Lower leg skin (tissue), 4 donors: ENCODE results near the gene CHD6. TPM values are rescaled to one million over a fixed set of nuclear protein-coding genes. Genes with fewer than 3 reads are reported as not detected.

Experiments
- DNase-seq, 2 donors: peaks; one replicate each; pipeline ENCODE4 v3.0.0-alpha.2; 2019; ENCODE audit warnings: low spot score in 2 of 2
- H3K4me3 ChIP-seq: fragments of 200-600 bp; sonication (generic); 2 replicates; pipeline ENCODE4 v1.5.1; 2017; ENCODE audit warnings: mild to moderate bottlenecking, low read depth; ENCODE audit not compliant: poor library complexity, severe bottlenecking
- CTCF ChIP-seq, 3 donors: fragments of 450-650 bp; IDR thresholded peaks; one replicate each; pipeline ENCODE4 v1.5.1; 2016; ENCODE audit warnings: antibody characterized with exemption in 3 of 3, mild to moderate bottlenecking in 3 of 3, moderate library complexity in 2 of 3
- POLR2A ChIP-seq, 2 donors: fragments of 450-650 bp; IDR thresholded peaks; one replicate each; pipeline ENCODE4 v1.6.1; 2016 to 2017; ENCODE audit warnings: antibody characterized with exemption in 2 of 2, mild to moderate bottlenecking in 1 of 2, moderate library complexity in 1 of 2
- WGBS, 2 donors: methylation state at CpG; one replicate each; pipeline ENCODE4 v1.1.5; 2018; 5-methylcytosine and 5-hydroxymethylcytosine counted together
- intact Hi-C: fragments of 100-400 bp; cut with DNase I; formaldehyde crosslinking; loops from one replicate; pipeline ENCODE4 v1.15.0; 2023; ENCODE audit warnings: low total_unique reads
- total RNA-seq, 4 donors: library from RNA; depleted of rRNA; stranded (reverse); fragments of >200 nt; gene quantifications; one replicate each; pipeline ENCODE4 v1.1.0, GENCODE V29; 2016

CHD6 gene
- total RNA-seq, 4 donors from 2014 or later, result 29.7 to 40.1 (median 37.7) TPM

- TF ChIP-seq CTCF (IDR thresholded peaks at IDR 0.05) (no peak), POLR2A (IDR thresholded peaks at IDR 0.05) (no peak)
- no peak for DNase-seq
- no peak overlapping the region for H3K4me3 ChIP-seq
- intact Hi-C loops, result no loop called here
- 78 to 92% methylated on average over 2 of the region's 2 CpGs for whole genome bisulfite sequencing, 2 donors
Measured at GRCh38 chr20:41580350-41580749, 37.8 kb downstream of the CHD6 start.

- TF ChIP-seq CTCF (IDR thresholded peaks at IDR 0.05), result no peak
- no peak for TF ChIP-seq POLR2A (IDR thresholded peaks at IDR 0.05)
- DNase-seq, result no peak
- no peak overlapping the region for H3K4me3 ChIP-seq
- intact Hi-C loops, result no loop called here
- 86 to 90% methylated on average over 6 of the region's 6 CpGs for WGBS, 2 donors
Measured at GRCh38 chr20:41577129-41578009, 40.8 kb downstream of the CHD6 start.

- WGBS, 2 donors, result 95 to 96% methylated on average over 3 of the region's 3 CpGs
- intact Hi-C loops, result no loop called here
- no peak for DNase-seq
- H3K4me3 ChIP-seq, result no peak overlapping the region
- TF ChIP-seq CTCF (IDR thresholded peaks at IDR 0.05) (no peak), POLR2A (IDR thresholded peaks at IDR 0.05) (no peak)
Measured at GRCh38 chr20:41575412-41575811, 42.8 kb downstream of the CHD6 start.

GRCh38 chr20:41574802-41575389 lies 43.3 kb downstream of the CHD6 start:
- intact Hi-C loops, result no loop called here
- WGBS, 2 donors, result 93 to 94% methylated on average over 7 of the region's 7 CpGs
- DNase-seq, result no peak
- no peak for TF ChIP-seq CTCF (IDR thresholded peaks at IDR 0.05)
- no peak for TF ChIP-seq POLR2A (IDR thresholded peaks at IDR 0.05)
- no peak overlapping the region for H3K4me3 ChIP-seq

GRCh38 chr20:41573955-41574354 lies 44.2 kb downstream of the CHD6 start:
- DNase-seq, result no peak

More at GRCh38 chr20:41573955-41574354, 44.2 kb downstream of the CHD6 start:
- no peak for TF ChIP-seq POLR2A (IDR thresholded peaks at IDR 0.05)
- no peak for TF ChIP-seq CTCF (IDR thresholded peaks at IDR 0.05)
- WGBS, 2 donors, result 49 to 58% methylated on average over 2 of the region's 2 CpGs
- H3K4me3 ChIP-seq, result no peak overlapping the region
- intact Hi-C loops, result no loop called here
